GM23338 (cell line): ENCODE measurements around the gene SBF2. TPM values are rescaled to one million over a fixed set of nuclear protein-coding genes. Genes with fewer than 3 reads are reported as not detected.

Source experiments
- ATAC-seq: fragments of 200-7000 bp; cut with Tn5 transposase; 3 replicates; pipeline ENCODE4 v1.9.1; 2020
- DNase-seq: peaks from one replicate; pipeline ENCODE4 v3.0.0-alpha.2; 2015; ENCODE audit warnings: low spot score
- H2AFZ ChIP-seq: fragments of 200-600 bp; sonication (generic); 2 replicates; pipeline ENCODE4 v1.8.0; 2016; ENCODE audit warnings: antibody characterized with exemption, mild to moderate bottlenecking, moderate library complexity
- H3F3A ChIP-seq: fragments of 200-600 bp; sonication (generic); replicated peaks from 2 replicates; pipeline ENCODE4 v1.8.0; 2017; ENCODE audit warnings: antibody characterized with exemption, mixed run types, low read depth
- H3K27ac ChIP-seq: fragments of 200-600 bp; sonication (generic); 2 replicates; pipeline ENCODE4 v1.6.1; 2016; ENCODE audit warnings: low read depth
- H3K27me3 ChIP-seq: fragments of 200-600 bp; sonication (generic); 2 replicates; pipeline ENCODE4 v1.8.0; 2016; ENCODE audit warnings: mild to moderate bottlenecking, mixed run types, moderate library complexity; ENCODE audit not compliant: insufficient read depth
- H3K36me3 ChIP-seq: fragments of 200-600 bp; sonication (generic); 2 replicates; pipeline ENCODE4 v1.8.0; 2016; ENCODE audit warnings: mild to moderate bottlenecking; ENCODE audit not compliant: insufficient read depth
- H3K4me1 ChIP-seq: fragments of 200-600 bp; sonication (generic); 2 replicates; pipeline ENCODE4 v1.8.0; 2016; ENCODE audit warnings: mild to moderate bottlenecking, moderate library complexity; ENCODE audit not compliant: insufficient read depth
- H3K4me2 ChIP-seq: fragments of 200-600 bp; sonication (generic); 2 replicates; pipeline ENCODE4 v1.7.1; 2017; ENCODE audit warnings: mixed run types
- H3K4me3 ChIP-seq: fragments of 200-600 bp; sonication (generic); 2 replicates; pipeline ENCODE4 v1.6.1; 2016; ENCODE audit warnings: mixed run types
- H3K79me2 ChIP-seq: fragments of 200-600 bp; sonication (generic); replicated peaks from 2 replicates; pipeline ENCODE4 v1.8.0; 2017; ENCODE audit warnings: mild to moderate bottlenecking; ENCODE audit not compliant: insufficient read depth
- H3K9me2 ChIP-seq: fragments of 200-600 bp; sonication (generic); 2 replicates; pipeline ENCODE4 v1.8.0; 2017; ENCODE audit not compliant: insufficient read depth
- H4K20me1 ChIP-seq: fragments of 200-600 bp; sonication (generic); replicated peaks from 2 replicates; pipeline ENCODE4 v1.8.0; 2017; ENCODE audit warnings: mild to moderate bottlenecking; ENCODE audit not compliant: insufficient read depth
- H3K27ac Mint-ChIP-seq: 2 replicates; pipeline ENCODE4 v1.8.0; 2020; ENCODE audit warnings: inconsistent platforms, mild to moderate bottlenecking, moderate library complexity, mixed read lengths
- H3K27me3 Mint-ChIP-seq: 3 replicates; pipeline ENCODE4 v1.8.0; 2022; ENCODE audit warnings: low read depth, mild to moderate bottlenecking, moderate library complexity, mixed read lengths, inconsistent platforms; ENCODE audit not compliant: insufficient read depth, poor library complexity
- H3K36me3 Mint-ChIP-seq: 3 replicates; pipeline ENCODE4 v1.8.0; 2021; ENCODE audit warnings: low read depth, mild to moderate bottlenecking, inconsistent platforms, moderate library complexity, mixed read lengths
- H3K4me1 Mint-ChIP-seq: 3 replicates; pipeline ENCODE4 v1.8.0; 2020; ENCODE audit warnings: mild to moderate bottlenecking, inconsistent platforms, mixed read lengths
- H3K4me3 Mint-ChIP-seq: 3 replicates; pipeline ENCODE4 v1.8.0; 2021; ENCODE audit warnings: moderate library complexity, mild to moderate bottlenecking, inconsistent platforms, mixed read lengths
- H3K9me3 Mint-ChIP-seq: 3 replicates; pipeline ENCODE4 v1.8.0; 2020; ENCODE audit warnings: moderate library complexity, mild to moderate bottlenecking, inconsistent platforms, mixed read lengths
- CREB1 ChIP-seq: fragments of 250-450 bp; sonication (Bioruptor Pico); IDR thresholded peaks from 2 replicates; pipeline ENCODE4 v1.5.0; 2020; ENCODE audit warnings: low read depth, mild to moderate bottlenecking, moderate library complexity
- EZH2 ChIP-seq: fragments of 200-600 bp; sonication (generic); IDR thresholded peaks from one replicate; pipeline ENCODE4 v1.8.0; 2017; ENCODE audit warnings: antibody characterized with exemption, mild to moderate bottlenecking, low read depth; ENCODE audit not compliant: unreplicated experiment
- JUNB ChIP-seq: IDR thresholded peaks from one replicate; pipeline ENCODE4 v1.6.1; 2016; ENCODE audit warnings: antibody characterized with exemption; ENCODE audit not compliant: unreplicated experiment
- NANOG ChIP-seq: IDR thresholded peaks from 2 replicates; pipeline ENCODE4 v1.6.1; 2016; ENCODE audit warnings: antibody characterized with exemption, borderline replicate concordance
- POLR2AphosphoS5 ChIP-seq: IDR thresholded peaks from 2 replicates; pipeline ENCODE4 v1.6.1; 2016; ENCODE audit warnings: antibody characterized with exemption, low read depth
- STAT1 ChIP-seq: IDR thresholded peaks from one replicate; pipeline ENCODE4 v1.6.1; 2016; ENCODE audit warnings: antibody characterized with exemption; ENCODE audit not compliant: unreplicated experiment
- ZNF114 ChIP-seq: fragments of 250-450 bp; sonication (Bioruptor Pico); IDR thresholded peaks from 2 replicates; pipeline ENCODE4 v1.5.0; 2020; ENCODE audit warnings: mild to moderate bottlenecking, moderate library complexity
- ZNF331 ChIP-seq: fragments of 250-450 bp; sonication (Bioruptor Pico); IDR thresholded peaks from 2 replicates; pipeline ENCODE4 v1.5.0; 2020; ENCODE audit warnings: low read depth, mild to moderate bottlenecking, moderate library complexity
- polyA plus RNA-seq: library from polyadenylated mRNA; unstranded; fragments of >200 nt; fragmentation: Nextera tagmentation; extraction: Ambion mirVana; gene quantifications from 2 replicates; pipeline ENCODE4 v1.2.1, GENCODE V29; 2016
- total RNA-seq: library from RNA; depleted of rRNA; stranded (reverse); fragments of >200 nt; shearing (Covaris generic); gene quantifications from 2 replicates; pipeline ENCODE4 v1.2.3, GENCODE V29; 2014
- TF ChIP-seq, protein P1 (sequence below), 2 experiments: fragments of 200-600 bp in 1 of 2; sonication (generic) in 1 of 2; conservative IDR thresholded peaks; 2 replicates each; pipeline versions ENCODE4 v1.5.1 to v1.6.1; 2016 to 2017; ENCODE audit warnings: antibody characterized with exemption in 2 of 2, low read depth in 2 of 2, mild to moderate bottlenecking in 2 of 2, moderate library complexity in 1 of 2
- TF ChIP-seq, protein P2 (sequence below): IDR thresholded peaks from one replicate; pipeline ENCODE4 v1.6.1; 2018; ENCODE audit warnings: antibody characterized with exemption; ENCODE audit not compliant: unreplicated experiment
- TF ChIP-seq, protein P3 (sequence below): IDR thresholded peaks from 2 replicates; pipeline ENCODE4 v1.6.1; 2016; ENCODE audit warnings: antibody characterized with exemption
- TF ChIP-seq, protein P4 (sequence below): fragments of 250-450 bp; sonication (Bioruptor Pico); IDR thresholded peaks from 2 replicates; pipeline ENCODE4 v1.5.0; 2020; ENCODE audit warnings: mild to moderate bottlenecking, moderate library complexity

SBF2 gene
- total and polyA plus RNA-seq, 2 experiments from 2014 or later = 25.6 to 53.5 TPM

DNA sequence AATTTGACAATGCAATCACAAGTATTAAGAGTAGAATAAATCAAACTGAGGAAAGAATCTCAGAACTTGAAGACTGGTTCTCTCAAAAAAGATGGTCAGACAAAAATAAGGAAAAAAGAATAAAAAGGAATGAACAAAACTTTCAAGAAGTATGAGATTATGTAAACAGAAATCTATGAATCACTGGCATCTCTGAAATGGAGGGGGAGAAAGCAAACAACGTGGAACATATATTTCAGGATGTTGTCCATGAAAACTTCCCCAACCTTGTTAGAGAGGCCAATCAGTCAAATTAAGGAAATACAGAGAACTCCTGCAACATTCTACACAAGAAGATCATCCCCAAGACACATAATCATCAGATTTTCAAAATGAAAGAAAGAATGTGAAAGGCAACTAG lies 235.7 kb downstream of the SBF2 start:
- no peak for ATAC-seq
- no peaks in the 10 kb centered on the region; the same call in 1 of the 2 replicates for H3K36me3 ChIP-seq

More for the DNA sequence above, 235.7 kb downstream of the SBF2 start:
- H2AFZ ChIP-seq = no peak overlapping the region
- H3F3A ChIP-seq = no peaks in the 10 kb centered on the region
- TF ChIP-seq, protein P1, sequence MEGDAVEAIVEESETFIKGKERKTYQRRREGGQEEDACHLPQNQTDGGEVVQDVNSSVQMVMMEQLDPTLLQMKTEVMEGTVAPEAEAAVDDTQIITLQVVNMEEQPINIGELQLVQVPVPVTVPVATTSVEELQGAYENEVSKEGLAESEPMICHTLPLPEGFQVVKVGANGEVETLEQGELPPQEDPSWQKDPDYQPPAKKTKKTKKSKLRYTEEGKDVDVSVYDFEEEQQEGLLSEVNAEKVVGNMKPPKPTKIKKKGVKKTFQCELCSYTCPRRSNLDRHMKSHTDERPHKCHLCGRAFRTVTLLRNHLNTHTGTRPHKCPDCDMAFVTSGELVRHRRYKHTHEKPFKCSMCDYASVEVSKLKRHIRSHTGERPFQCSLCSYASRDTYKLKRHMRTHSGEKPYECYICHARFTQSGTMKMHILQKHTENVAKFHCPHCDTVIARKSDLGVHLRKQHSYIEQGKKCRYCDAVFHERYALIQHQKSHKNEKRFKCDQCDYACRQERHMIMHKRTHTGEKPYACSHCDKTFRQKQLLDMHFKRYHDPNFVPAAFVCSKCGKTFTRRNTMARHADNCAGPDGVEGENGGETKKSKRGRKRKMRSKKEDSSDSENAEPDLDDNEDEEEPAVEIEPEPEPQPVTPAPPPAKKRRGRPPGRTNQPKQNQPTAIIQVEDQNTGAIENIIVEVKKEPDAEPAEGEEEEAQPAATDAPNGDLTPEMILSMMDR (conservative IDR thresholded peaks at IDR 0.05; ENCODE audit: low read depth in 2 of 2) = no peak
- TF ChIP-seq ZNF331 (CRISPR knock-in tag) (no peak), JUNB (no peak), STAT1 (no peak), CREB1 (CRISPR knock-in tag) (no peak), POLR2AphosphoS5 (no peak), ZNF114 (CRISPR knock-in tag) (no peak), EZH2 (no peak), NANOG (no peak)
- TF ChIP-seq, protein P2, sequence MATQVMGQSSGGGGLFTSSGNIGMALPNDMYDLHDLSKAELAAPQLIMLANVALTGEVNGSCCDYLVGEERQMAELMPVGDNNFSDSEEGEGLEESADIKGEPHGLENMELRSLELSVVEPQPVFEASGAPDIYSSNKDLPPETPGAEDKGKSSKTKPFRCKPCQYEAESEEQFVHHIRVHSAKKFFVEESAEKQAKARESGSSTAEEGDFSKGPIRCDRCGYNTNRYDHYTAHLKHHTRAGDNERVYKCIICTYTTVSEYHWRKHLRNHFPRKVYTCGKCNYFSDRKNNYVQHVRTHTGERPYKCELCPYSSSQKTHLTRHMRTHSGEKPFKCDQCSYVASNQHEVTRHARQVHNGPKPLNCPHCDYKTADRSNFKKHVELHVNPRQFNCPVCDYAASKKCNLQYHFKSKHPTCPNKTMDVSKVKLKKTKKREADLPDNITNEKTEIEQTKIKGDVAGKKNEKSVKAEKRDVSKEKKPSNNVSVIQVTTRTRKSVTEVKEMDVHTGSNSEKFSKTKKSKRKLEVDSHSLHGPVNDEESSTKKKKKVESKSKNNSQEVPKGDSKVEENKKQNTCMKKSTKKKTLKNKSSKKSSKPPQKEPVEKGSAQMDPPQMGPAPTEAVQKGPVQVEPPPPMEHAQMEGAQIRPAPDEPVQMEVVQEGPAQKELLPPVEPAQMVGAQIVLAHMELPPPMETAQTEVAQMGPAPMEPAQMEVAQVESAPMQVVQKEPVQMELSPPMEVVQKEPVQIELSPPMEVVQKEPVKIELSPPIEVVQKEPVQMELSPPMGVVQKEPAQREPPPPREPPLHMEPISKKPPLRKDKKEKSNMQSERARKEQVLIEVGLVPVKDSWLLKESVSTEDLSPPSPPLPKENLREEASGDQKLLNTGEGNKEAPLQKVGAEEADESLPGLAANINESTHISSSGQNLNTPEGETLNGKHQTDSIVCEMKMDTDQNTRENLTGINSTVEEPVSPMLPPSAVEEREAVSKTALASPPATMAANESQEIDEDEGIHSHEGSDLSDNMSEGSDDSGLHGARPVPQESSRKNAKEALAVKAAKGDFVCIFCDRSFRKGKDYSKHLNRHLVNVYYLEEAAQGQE = no peak
- TF ChIP-seq, protein P3, sequence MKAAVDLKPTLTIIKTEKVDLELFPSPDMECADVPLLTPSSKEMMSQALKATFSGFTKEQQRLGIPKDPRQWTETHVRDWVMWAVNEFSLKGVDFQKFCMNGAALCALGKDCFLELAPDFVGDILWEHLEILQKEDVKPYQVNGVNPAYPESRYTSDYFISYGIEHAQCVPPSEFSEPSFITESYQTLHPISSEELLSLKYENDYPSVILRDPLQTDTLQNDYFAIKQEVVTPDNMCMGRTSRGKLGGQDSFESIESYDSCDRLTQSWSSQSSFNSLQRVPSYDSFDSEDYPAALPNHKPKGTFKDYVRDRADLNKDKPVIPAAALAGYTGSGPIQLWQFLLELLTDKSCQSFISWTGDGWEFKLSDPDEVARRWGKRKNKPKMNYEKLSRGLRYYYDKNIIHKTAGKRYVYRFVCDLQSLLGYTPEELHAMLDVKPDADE = no peak
- TF ChIP-seq, protein P4, sequence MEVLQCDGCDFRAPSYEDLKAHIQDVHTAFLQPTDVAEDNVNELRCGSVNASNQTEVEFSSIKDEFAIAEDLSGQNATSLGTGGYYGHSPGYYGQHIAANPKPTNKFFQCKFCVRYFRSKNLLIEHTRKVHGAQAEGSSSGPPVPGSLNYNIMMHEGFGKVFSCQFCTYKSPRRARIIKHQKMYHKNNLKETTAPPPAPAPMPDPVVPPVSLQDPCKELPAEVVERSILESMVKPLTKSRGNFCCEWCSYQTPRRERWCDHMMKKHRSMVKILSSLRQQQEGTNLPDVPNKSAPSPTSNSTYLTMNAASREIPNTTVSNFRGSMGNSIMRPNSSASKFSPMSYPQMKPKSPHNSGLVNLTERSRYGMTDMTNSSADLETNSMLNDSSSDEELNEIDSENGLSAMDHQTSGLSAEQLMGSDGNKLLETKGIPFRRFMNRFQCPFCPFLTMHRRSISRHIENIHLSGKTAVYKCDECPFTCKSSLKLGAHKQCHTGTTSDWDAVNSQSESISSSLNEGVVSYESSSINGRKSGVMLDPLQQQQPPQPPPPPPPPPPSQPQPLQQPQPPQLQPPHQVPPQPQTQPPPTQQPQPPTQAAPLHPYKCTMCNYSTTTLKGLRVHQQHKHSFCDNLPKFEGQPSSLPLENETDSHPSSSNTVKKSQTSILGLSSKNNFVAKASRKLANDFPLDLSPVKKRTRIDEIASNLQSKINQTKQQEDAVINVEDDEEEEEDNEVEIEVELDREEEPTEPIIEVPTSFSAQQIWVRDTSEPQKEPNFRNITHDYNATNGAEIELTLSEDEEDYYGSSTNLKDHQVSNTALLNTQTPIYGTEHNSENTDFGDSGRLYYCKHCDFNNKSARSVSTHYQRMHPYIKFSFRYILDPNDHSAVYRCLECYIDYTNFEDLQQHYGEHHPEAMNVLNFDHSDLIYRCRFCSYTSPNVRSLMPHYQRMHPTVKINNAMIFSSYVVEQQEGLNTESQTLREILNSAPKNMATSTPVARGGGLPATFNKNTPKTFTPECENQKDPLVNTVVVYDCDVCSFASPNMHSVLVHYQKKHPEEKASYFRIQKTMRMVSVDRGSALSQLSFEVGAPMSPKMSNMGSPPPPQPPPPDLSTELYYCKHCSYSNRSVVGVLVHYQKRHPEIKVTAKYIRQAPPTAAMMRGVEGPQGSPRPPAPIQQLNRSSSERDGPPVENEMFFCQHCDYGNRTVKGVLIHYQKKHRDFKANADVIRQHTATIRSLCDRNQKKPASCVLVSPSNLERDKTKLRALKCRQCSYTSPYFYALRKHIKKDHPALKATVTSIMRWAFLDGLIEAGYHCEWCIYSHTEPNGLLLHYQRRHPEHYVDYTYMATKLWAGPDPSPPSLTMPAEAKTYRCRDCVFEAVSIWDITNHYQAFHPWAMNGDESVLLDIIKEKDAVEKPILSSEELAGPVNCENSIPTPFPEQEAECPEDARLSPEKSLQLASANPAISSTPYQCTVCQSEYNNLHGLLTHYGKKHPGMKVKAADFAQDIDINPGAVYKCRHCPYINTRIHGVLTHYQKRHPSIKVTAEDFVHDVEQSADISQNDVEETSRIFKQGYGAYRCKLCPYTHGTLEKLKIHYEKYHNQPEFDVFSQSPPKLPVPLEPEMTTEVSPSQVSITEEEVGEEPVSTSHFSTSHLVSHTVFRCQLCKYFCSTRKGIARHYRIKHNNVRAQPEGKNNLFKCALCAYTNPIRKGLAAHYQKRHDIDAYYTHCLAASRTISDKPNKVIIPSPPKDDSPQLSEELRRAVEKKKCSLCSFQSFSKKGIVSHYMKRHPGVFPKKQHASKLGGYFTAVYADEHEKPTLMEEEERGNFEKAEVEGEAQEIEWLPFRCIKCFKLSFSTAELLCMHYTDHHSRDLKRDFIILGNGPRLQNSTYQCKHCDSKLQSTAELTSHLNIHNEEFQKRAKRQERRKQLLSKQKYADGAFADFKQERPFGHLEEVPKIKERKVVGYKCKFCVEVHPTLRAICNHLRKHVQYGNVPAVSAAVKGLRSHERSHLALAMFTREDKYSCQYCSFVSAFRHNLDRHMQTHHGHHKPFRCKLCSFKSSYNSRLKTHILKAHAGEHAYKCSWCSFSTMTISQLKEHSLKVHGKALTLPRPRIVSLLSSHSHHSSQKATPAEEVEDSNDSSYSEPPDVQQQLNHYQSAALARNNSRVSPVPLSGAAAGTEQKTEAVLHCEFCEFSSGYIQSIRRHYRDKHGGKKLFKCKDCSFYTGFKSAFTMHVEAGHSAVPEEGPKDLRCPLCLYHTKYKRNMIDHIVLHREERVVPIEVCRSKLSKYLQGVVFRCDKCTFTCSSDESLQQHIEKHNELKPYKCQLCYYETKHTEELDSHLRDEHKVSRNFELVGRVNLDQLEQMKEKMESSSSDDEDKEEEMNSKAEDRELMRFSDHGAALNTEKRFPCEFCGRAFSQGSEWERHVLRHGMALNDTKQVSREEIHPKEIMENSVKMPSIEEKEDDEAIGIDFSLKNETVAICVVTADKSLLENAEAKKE (CRISPR knock-in tag) = no peak
- peaks cover 41% of the 10 kb centered on the region for H3K79me2 ChIP-seq
- no peak for DNase-seq
- H3K27me3 ChIP-seq = no peaks in the 10 kb centered on the region
- H3K4me3 Mint-ChIP-seq = no peak overlapping the region
- no peak overlapping the region for H3K4me2 ChIP-seq
- H3K27ac ChIP-seq = no peak overlapping the region
- no peaks in the 10 kb centered on the region for H3K4me1 Mint-ChIP-seq
- H3K27me3 Mint-ChIP-seq = no peaks in the 10 kb centered on the region
- no peak overlapping the region for H3K27ac Mint-ChIP-seq
- no peaks in the 10 kb centered on the region for H3K4me1 ChIP-seq
- no peak overlapping the region for H3K4me3 ChIP-seq
- no peaks in the 10 kb centered on the region for H4K20me1 ChIP-seq
- H3K9me3 Mint-ChIP-seq = peaks cover 50% of the 10 kb centered on the region
- no peaks in the 10 kb centered on the region for H3K9me2 ChIP-seq
- peaks cover 47% of the 10 kb centered on the region for H3K36me3 Mint-ChIP-seq
